OCI-LY3 (cell line): Measurements from ENCODE around the gene CARD11.

Source experiments
- CTCF ChIP-seq: fragments of 200-600, 300-600 bp; sonication (generic); IDR thresholded peaks from 2 replicates; pipeline ENCODE4 v1.5.1; 2014; ENCODE audit warnings: antibody characterized with exemption, low read length, low read depth
- EZH2phosphoT487 ChIP-seq: fragments of 200-600 bp; shearing (Covaris generic); IDR thresholded peaks from 2 replicates; pipeline ENCODE4 v1.6.1; 2018; ENCODE audit warnings: antibody characterized with exemption, mixed run types, low read depth

GRCh38 chr7:3033136-3033535 is 10.5 kb downstream of the CARD11 start:
- no peak for TF ChIP-seq CTCF
- TF ChIP-seq EZH2phosphoT487: no peak
